ENCODE measurements around the gene TDP2.

The TDP2 gene

GRCh38 chr6:24630856-24631505 lies 35.7 kb downstream of the TDP2 start:
- no peaks in the 10 kb centered on the region for H3K27me3 ChIP-seq (ENCODE audit: insufficient read depth, insufficient read length)
- H3K9ac ChIP-seq (ENCODE audit: insufficient read length, low read depth), result no peak overlapping the region
- peaks cover 4% of the 10 kb centered on the region for H3K4me1 ChIP-seq (ENCODE audit: insufficient read depth, insufficient read length)
- no peaks in the 10 kb centered on the region for H3K36me3 ChIP-seq (ENCODE audit: insufficient read depth, insufficient read length, low read length)
- TF ChIP-seq ZNF274 (IDR thresholded peaks at IDR 0.05; ENCODE audit: low read depth, low read length) (no peak), YY1 (IDR thresholded peaks at IDR 0.05; ENCODE audit: insufficient read depth, insufficient read length) (no peak), SUZ12 (IDR thresholded peaks at IDR 0.05; ENCODE audit: extremely low read depth, insufficient read depth, insufficient read length) (no peak)
- H3K4me3 ChIP-seq (ENCODE audit: insufficient read length, low read depth), result no peak overlapping the region
- no peak for DNase-seq (ENCODE audit: low read depth, low spot score)
- H3K9me3 ChIP-seq (ENCODE audit: insufficient read depth, low read length), result no peaks in the 10 kb centered on the region

GRCh38 chr6:24621626-24622289 lies 44.9 kb downstream of the TDP2 start:
- H3K27me3 ChIP-seq (ENCODE audit: insufficient read depth, insufficient read length), result no peaks in the 10 kb centered on the region
- no peaks in the 10 kb centered on the region for H3K4me1 ChIP-seq (ENCODE audit: insufficient read depth, insufficient read length)
- no peak for DNase-seq (ENCODE audit: low read depth, low spot score)
- TF ChIP-seq SUZ12 (IDR thresholded peaks at IDR 0.05; ENCODE audit: extremely low read depth, insufficient read depth, insufficient read length), result no peak
- TF ChIP-seq YY1 (IDR thresholded peaks at IDR 0.05; ENCODE audit: insufficient read depth, insufficient read length), result no peak
- TF ChIP-seq ZNF274 (IDR thresholded peaks at IDR 0.05; ENCODE audit: low read depth, low read length), result no peak
- H3K9me3 ChIP-seq (ENCODE audit: insufficient read depth, low read length), result no peaks in the 10 kb centered on the region
- H3K4me3 ChIP-seq (ENCODE audit: insufficient read length, low read depth), result no peak overlapping the region
- no peaks in the 10 kb centered on the region for H3K36me3 ChIP-seq (ENCODE audit: insufficient read depth, insufficient read length, low read length)
- no peak overlapping the region for H3K9ac ChIP-seq (ENCODE audit: insufficient read length, low read depth)

DNA sequence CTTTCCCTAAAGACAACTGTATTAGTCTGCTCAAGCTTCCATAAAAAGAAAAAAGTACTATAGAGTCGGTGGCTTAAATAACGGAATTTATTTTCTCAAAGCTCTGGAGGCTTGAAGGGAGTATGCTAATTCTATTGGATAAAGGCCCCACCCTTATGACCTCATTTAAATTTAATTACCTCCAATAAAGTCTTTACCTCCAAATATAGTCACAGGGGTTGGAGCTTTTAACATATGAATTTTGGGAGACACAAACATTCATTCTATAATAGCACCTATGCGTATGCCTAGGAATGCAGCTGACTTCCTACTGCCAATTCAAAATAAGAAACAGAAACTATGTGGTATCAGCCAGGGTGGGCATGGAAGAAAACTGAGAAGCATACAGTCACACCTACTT lies 46.1 kb downstream of the TDP2 start:
- H3K36me3 ChIP-seq (ENCODE audit: insufficient read depth, insufficient read length, low read length), result no peaks in the 10 kb centered on the region
- no peaks in the 10 kb centered on the region for H3K27me3 ChIP-seq (ENCODE audit: insufficient read depth, insufficient read length)

GRCh38 chr6:24619661-24620060 lies 47.0 kb downstream of the TDP2 start:
- no peak for DNase-seq (ENCODE audit: low read depth, low spot score)
- no peaks in the 10 kb centered on the region for H3K36me3 ChIP-seq (ENCODE audit: insufficient read depth, insufficient read length, low read length)
- H3K9ac ChIP-seq (ENCODE audit: insufficient read length, low read depth), result no peak overlapping the region
- no peaks in the 10 kb centered on the region for H3K27me3 ChIP-seq (ENCODE audit: insufficient read depth, insufficient read length)
- H3K4me1 ChIP-seq (ENCODE audit: insufficient read depth, insufficient read length), result no peaks in the 10 kb centered on the region
- H3K9me3 ChIP-seq (ENCODE audit: insufficient read depth, low read length), result no peaks in the 10 kb centered on the region
- no peak for TF ChIP-seq YY1 (IDR thresholded peaks at IDR 0.05; ENCODE audit: insufficient read depth, insufficient read length)
- no peak for TF ChIP-seq ZNF274 (IDR thresholded peaks at IDR 0.05; ENCODE audit: low read depth, low read length)
- TF ChIP-seq SUZ12 (IDR thresholded peaks at IDR 0.05; ENCODE audit: extremely low read depth, insufficient read depth, insufficient read length), result no peak
- no peak overlapping the region for H3K4me3 ChIP-seq (ENCODE audit: insufficient read length, low read depth)

More for the DNA sequence above, 46.1 kb downstream of the TDP2 start:
- TF ChIP-seq YY1 (IDR thresholded peaks at IDR 0.05; ENCODE audit: insufficient read depth, insufficient read length), result no peak
- TF ChIP-seq SUZ12 (IDR thresholded peaks at IDR 0.05; ENCODE audit: extremely low read depth, insufficient read depth, insufficient read length), result no peak
- no peaks in the 10 kb centered on the region for H3K9me3 ChIP-seq (ENCODE audit: insufficient read depth, low read length)
- no peak overlapping the region for H3K9ac ChIP-seq (ENCODE audit: insufficient read length, low read depth)
- no peak overlapping the region for H3K4me3 ChIP-seq (ENCODE audit: insufficient read length, low read depth)
- no peaks in the 10 kb centered on the region for H3K4me1 ChIP-seq (ENCODE audit: insufficient read depth, insufficient read length)
- DNase-seq (ENCODE audit: low read depth, low spot score), result no peak

- Histone ChIP-seq H3K9me3 (ENCODE audit: insufficient read depth, low read length) (no peaks in the 10 kb centered on the region), H3K36me3 (ENCODE audit: insufficient read depth, insufficient read length, low read length) (no peaks in the 10 kb centered on the region), H3K4me1 (ENCODE audit: insufficient read depth, insufficient read length) (no peaks in the 10 kb centered on the region), H3K9ac (ENCODE audit: insufficient read length, low read depth) (no peak overlapping the region), H3K27me3 (ENCODE audit: insufficient read depth, insufficient read length) (no peaks in the 10 kb centered on the region), H3K4me3 (ENCODE audit: insufficient read length, low read depth) (no peak overlapping the region)
- no peak for DNase-seq (ENCODE audit: low read depth, low spot score)
- TF ChIP-seq YY1 (IDR thresholded peaks at IDR 0.05; ENCODE audit: insufficient read depth, insufficient read length) (no peak), SUZ12 (IDR thresholded peaks at IDR 0.05; ENCODE audit: extremely low read depth, insufficient read depth, insufficient read length) (no peak), ZNF274 (IDR thresholded peaks at IDR 0.05; ENCODE audit: low read depth, low read length) (no peak)
Measured at GRCh38 chr6:24614648-24615047, 52.1 kb downstream of the TDP2 start.

GRCh38 chr6:24614043-24614420 lies 52.7 kb downstream of the TDP2 start:
- no peak overlapping the region for H3K9ac ChIP-seq (ENCODE audit: insufficient read length, low read depth)
- no peak for DNase-seq (ENCODE audit: low read depth, low spot score)
- no peak for TF ChIP-seq SUZ12 (IDR thresholded peaks at IDR 0.05; ENCODE audit: extremely low read depth, insufficient read depth, insufficient read length)
- no peak for TF ChIP-seq ZNF274 (IDR thresholded peaks at IDR 0.05; ENCODE audit: low read depth, low read length)
- TF ChIP-seq YY1 (IDR thresholded peaks at IDR 0.05; ENCODE audit: insufficient read depth, insufficient read length), result no peak
- no peaks in the 10 kb centered on the region for H3K9me3 ChIP-seq (ENCODE audit: insufficient read depth, low read length)
- H3K4me1 ChIP-seq (ENCODE audit: insufficient read depth, insufficient read length), result no peaks in the 10 kb centered on the region
- no peak overlapping the region for H3K4me3 ChIP-seq (ENCODE audit: insufficient read length, low read depth)
- H3K27me3 ChIP-seq (ENCODE audit: insufficient read depth, insufficient read length), result no peaks in the 10 kb centered on the region
- H3K36me3 ChIP-seq (ENCODE audit: insufficient read depth, insufficient read length, low read length), result no peaks in the 10 kb centered on the region

- DNase-seq (ENCODE audit: low read depth, low spot score), result no peak
- H3K27me3 ChIP-seq (ENCODE audit: insufficient read depth, insufficient read length), result no peaks in the 10 kb centered on the region
- no peak overlapping the region for H3K4me3 ChIP-seq (ENCODE audit: insufficient read length, low read depth)
- TF ChIP-seq ZNF274 (IDR thresholded peaks at IDR 0.05; ENCODE audit: low read depth, low read length) (no peak), YY1 (IDR thresholded peaks at IDR 0.05; ENCODE audit: insufficient read depth, insufficient read length) (no peak), SUZ12 (IDR thresholded peaks at IDR 0.05; ENCODE audit: extremely low read depth, insufficient read depth, insufficient read length) (no peak)
- H3K36me3 ChIP-seq (ENCODE audit: insufficient read depth, insufficient read length, low read length), result no peaks in the 10 kb centered on the region
- H3K9ac ChIP-seq (ENCODE audit: insufficient read length, low read depth), result no peak overlapping the region
- H3K4me1 ChIP-seq (ENCODE audit: insufficient read depth, insufficient read length), result no peaks in the 10 kb centered on the region
- no peaks in the 10 kb centered on the region for H3K9me3 ChIP-seq (ENCODE audit: insufficient read depth, low read length)
Measured at GRCh38 chr6:24613361-24614042, 53.2 kb downstream of the TDP2 start.
